ENCODE results near the gene NCOR1. TPM values are rescaled to one million over a fixed set of nuclear protein-coding genes. Genes with fewer than 3 reads are reported as not detected.

Gene NCOR1
- total and polyA plus RNA-seq, 2 of the 13 experiments (the other 11 are each of a cell fraction or from before 2014, with no cell fraction given): 57.0 to 71.7 TPM

DNA sequence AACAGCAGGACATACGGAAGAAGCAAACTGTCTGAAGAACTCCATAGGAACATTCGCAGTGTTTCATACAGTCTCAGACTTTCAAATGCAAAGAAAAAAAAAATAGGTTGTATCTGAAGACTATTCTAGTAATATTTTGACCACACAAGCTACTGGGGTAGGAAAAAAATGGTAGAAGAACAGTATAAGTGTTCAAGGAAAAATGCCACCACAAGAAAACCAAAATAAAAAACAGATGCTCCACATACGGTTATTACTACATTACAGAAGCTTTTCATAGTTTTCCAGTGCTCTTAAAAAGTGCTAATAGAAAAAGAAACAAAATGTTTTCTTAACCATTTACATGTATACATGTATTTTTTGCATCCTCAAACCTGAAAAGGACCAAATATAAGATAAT is 3.7 kb downstream of the NCOR1 start:
- ATAC-seq (no peak), FAIRE-seq (no peak), DNase-seq (ENCODE audit: low spot score) (no peak)
- H3K36me3 ChIP-seq (replicated peaks in 1 of 2; ENCODE audit: control insufficient read depth in 1 of 2, insufficient read depth in 2 of 2, low read length in 2 of 2): no peaks in the 10 kb centered on the region
- H3K9ac ChIP-seq (ENCODE audit: insufficient read depth, low read depth, low read length): no peak overlapping the region
- no TSS peak for BruUV-seq (replicated peaks)
- H2AFZ ChIP-seq (ENCODE audit: low read length): no peak overlapping the region
- H3K4me1 ChIP-seq (ENCODE audit: insufficient read depth, low read length): peaks cover 28% of the 10 kb centered on the region
- H3K9me3 ChIP-seq (ENCODE audit: low read length): no peaks in the 10 kb centered on the region
- POLR2A ChIA-PET: no interaction called here
- no peak overlapping the region for H3K4me3 ChIP-seq (replicated peaks in 1 of 3; ENCODE audit: insufficient read depth in 1 of 3, low read depth in 2 of 3, low read length in 3 of 3)
- H3K27ac ChIP-seq (ENCODE audit: extremely low read length, insufficient read depth, low read length): no peak overlapping the region
- peaks cover 30% of the 10 kb centered on the region; the same call in 1 of the 2 replicates for H4K20me1 ChIP-seq (ENCODE audit: insufficient read depth, low read length)
- H3K79me2 ChIP-seq (ENCODE audit: insufficient read depth, low read length): peaks cover 89% of the 10 kb centered on the region
- CTCF ChIA-PET (ENCODE audit: low intra/inter-chr PET ratio, low total read pairs): no interaction called here
- TF ChIP-seq ZNF446 (CRISPR knock-in tag; IDR thresholded peaks at IDR 0.05): no peak
- no peak for TF ChIP-seq RARG (CRISPR knock-in tag; IDR thresholded peaks at IDR 0.05; ENCODE audit: low read depth)
- no peak for TF ChIP-seq ZNF281 (CRISPR knock-in tag; IDR thresholded peaks at IDR 0.05; ENCODE audit: borderline replicate concordance)
- no peak for TF ChIP-seq ZNF512B (CRISPR knock-in tag; IDR thresholded peaks at IDR 0.05; ENCODE audit: borderline replicate concordance)
- TF ChIP-seq E2F5 (CRISPR knock-in tag; conservative IDR thresholded peaks at IDR 0.05): no peak
- no peak for TF ChIP-seq NR2F2 (IDR thresholded peaks at IDR 0.05; ENCODE audit: borderline replicate concordance, low read depth)
- no peaks in the 10 kb centered on the region; a peak in 1 of 5 replicates for H3K27me3 ChIP-seq (ENCODE audit: control insufficient read depth in 1 of 2, insufficient read depth in 2 of 2, low read length in 2 of 2)
- WGBS (ENCODE audit: low lambda C conversion rate): 90% methylated on average over 3 of the region's 3 CpGs
- intact Hi-C loops (cut with micrococcal nuclease; ENCODE audit: unreplicated experiment) (no loop called here), in situ Hi-C loops (cut with HindIII; ENCODE audit: extremely low pct_ligation_motif_present, low pct_unique_long_range_greater_than_20kb) (no loop called here)
- H3K4me2 ChIP-seq (ENCODE audit: low read depth, low read length): no peak overlapping the region
